ENCODE measurements around the gene L3MBTL1.

DNA sequence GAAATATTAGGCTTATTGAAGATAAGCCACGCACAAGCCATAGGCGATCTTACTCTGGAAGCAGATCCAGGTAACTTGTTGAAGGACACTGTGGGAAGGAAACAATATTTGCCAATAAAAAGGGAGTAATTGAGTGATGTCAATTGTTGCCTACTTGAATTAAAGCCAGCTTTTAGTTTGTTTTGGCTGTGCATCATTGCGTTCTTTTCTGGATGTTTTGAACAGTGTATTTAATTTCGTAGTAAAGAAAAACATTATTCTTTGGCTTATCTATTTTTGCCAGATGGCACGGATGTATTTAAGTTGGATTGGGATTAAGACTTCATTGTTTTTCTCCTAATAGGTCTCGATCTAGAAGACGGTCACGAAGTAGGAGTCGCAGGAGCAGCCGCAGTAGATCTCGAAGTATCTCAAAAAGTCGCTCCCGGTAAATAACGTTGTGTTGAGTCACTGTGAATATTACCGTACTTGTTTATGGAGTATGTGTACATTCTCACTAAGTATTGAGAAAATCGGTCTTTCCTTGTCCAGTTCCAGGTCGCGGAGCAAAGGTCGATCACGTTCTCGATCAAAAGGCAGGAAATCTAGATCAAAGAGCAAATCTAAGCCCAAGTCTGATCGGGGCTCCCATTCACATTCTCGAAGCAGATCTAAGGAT lies 47.2 kb upstream of the L3MBTL1 start:
- TF ChIP-seq, protein P1, sequence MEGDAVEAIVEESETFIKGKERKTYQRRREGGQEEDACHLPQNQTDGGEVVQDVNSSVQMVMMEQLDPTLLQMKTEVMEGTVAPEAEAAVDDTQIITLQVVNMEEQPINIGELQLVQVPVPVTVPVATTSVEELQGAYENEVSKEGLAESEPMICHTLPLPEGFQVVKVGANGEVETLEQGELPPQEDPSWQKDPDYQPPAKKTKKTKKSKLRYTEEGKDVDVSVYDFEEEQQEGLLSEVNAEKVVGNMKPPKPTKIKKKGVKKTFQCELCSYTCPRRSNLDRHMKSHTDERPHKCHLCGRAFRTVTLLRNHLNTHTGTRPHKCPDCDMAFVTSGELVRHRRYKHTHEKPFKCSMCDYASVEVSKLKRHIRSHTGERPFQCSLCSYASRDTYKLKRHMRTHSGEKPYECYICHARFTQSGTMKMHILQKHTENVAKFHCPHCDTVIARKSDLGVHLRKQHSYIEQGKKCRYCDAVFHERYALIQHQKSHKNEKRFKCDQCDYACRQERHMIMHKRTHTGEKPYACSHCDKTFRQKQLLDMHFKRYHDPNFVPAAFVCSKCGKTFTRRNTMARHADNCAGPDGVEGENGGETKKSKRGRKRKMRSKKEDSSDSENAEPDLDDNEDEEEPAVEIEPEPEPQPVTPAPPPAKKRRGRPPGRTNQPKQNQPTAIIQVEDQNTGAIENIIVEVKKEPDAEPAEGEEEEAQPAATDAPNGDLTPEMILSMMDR (IDR thresholded peaks at IDR 0.05; ENCODE audit: low read depth, low read length), result no peak
- TF ChIP-seq, protein P2, sequence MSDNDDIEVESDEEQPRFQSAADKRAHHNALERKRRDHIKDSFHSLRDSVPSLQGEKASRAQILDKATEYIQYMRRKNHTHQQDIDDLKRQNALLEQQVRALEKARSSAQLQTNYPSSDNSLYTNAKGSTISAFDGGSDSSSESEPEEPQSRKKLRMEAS (IDR thresholded peaks at IDR 0.05; ENCODE audit: low read depth, low read length), result no peak
- TF ChIP-seq POLR2A (IDR thresholded peaks at IDR 0.05; ENCODE audit: extremely low read depth, insufficient read length) (no peak), MYC (IDR thresholded peaks at IDR 0.05; ENCODE audit: low read depth, low read length) (no peak)

Measured in NB4 (cell line).